Skeletal muscle satellite cell (primary cell): ENCODE data around the gene MUC5AC. TPM values are rescaled to one million over a fixed set of nuclear protein-coding genes. Genes with fewer than 3 reads are reported as not detected.
"Not testable (repeated sequence)": the region's sequence is repeated elsewhere in the genome, so short reads cannot be mapped to it uniquely, and the experiment has no call there.

Experiments used
- H3K27me3 ChIP-seq: 2 replicates; pipeline ENCODE4 v1.7.0; 2013; ENCODE audit warnings: low read length; ENCODE audit not compliant: control insufficient read depth, insufficient read depth
- H3K36me3 ChIP-seq: 2 replicates; pipeline ENCODE4 v1.7.0; 2013; ENCODE audit warnings: mild to moderate bottlenecking, control low read depth, low read length; ENCODE audit not compliant: insufficient read depth
- H3K4me1 ChIP-seq: 2 replicates; pipeline ENCODE4 v1.7.0; 2013; ENCODE audit warnings: low read length; ENCODE audit not compliant: control insufficient read depth, insufficient read depth
- H3K4me2 ChIP-seq: 2 replicates; pipeline ENCODE4 v1.7.0; 2013; ENCODE audit warnings: mild to moderate bottlenecking, low read length
- H3K4me3 ChIP-seq: 2 replicates; pipeline ENCODE4 v1.7.0; 2013; ENCODE audit warnings: low read length
- H3K9ac ChIP-seq: 2 replicates; pipeline ENCODE4 v1.7.0; 2013; ENCODE audit warnings: mild to moderate bottlenecking, low read depth, low read length, moderate library complexity
- H3K9me3 ChIP-seq: replicated peaks from 2 replicates; pipeline ENCODE4 v1.7.0; 2013; ENCODE audit warnings: mild to moderate bottlenecking, control low read depth, low read length
- total RNA-seq: library from RNA; depleted of rRNA; stranded (reverse); fragments of >200 nt; gene quantifications from 2 replicates; pipeline ENCODE4 v1.2.3, GENCODE V29; 2012; rRNA removed

The MUC5AC gene, protein sequence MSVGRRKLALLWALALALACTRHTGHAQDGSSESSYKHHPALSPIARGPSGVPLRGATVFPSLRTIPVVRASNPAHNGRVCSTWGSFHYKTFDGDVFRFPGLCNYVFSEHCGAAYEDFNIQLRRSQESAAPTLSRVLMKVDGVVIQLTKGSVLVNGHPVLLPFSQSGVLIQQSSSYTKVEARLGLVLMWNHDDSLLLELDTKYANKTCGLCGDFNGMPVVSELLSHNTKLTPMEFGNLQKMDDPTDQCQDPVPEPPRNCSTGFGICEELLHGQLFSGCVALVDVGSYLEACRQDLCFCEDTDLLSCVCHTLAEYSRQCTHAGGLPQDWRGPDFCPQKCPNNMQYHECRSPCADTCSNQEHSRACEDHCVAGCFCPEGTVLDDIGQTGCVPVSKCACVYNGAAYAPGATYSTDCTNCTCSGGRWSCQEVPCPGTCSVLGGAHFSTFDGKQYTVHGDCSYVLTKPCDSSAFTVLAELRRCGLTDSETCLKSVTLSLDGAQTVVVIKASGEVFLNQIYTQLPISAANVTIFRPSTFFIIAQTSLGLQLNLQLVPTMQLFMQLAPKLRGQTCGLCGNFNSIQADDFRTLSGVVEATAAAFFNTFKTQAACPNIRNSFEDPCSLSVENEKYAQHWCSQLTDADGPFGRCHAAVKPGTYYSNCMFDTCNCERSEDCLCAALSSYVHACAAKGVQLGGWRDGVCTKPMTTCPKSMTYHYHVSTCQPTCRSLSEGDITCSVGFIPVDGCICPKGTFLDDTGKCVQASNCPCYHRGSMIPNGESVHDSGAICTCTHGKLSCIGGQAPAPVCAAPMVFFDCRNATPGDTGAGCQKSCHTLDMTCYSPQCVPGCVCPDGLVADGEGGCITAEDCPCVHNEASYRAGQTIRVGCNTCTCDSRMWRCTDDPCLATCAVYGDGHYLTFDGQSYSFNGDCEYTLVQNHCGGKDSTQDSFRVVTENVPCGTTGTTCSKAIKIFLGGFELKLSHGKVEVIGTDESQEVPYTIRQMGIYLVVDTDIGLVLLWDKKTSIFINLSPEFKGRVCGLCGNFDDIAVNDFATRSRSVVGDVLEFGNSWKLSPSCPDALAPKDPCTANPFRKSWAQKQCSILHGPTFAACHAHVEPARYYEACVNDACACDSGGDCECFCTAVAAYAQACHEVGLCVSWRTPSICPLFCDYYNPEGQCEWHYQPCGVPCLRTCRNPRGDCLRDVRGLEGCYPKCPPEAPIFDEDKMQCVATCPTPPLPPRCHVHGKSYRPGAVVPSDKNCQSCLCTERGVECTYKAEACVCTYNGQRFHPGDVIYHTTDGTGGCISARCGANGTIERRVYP (N-terminal part only)
- total RNA-seq = not detected in 2 replicates

DNA sequence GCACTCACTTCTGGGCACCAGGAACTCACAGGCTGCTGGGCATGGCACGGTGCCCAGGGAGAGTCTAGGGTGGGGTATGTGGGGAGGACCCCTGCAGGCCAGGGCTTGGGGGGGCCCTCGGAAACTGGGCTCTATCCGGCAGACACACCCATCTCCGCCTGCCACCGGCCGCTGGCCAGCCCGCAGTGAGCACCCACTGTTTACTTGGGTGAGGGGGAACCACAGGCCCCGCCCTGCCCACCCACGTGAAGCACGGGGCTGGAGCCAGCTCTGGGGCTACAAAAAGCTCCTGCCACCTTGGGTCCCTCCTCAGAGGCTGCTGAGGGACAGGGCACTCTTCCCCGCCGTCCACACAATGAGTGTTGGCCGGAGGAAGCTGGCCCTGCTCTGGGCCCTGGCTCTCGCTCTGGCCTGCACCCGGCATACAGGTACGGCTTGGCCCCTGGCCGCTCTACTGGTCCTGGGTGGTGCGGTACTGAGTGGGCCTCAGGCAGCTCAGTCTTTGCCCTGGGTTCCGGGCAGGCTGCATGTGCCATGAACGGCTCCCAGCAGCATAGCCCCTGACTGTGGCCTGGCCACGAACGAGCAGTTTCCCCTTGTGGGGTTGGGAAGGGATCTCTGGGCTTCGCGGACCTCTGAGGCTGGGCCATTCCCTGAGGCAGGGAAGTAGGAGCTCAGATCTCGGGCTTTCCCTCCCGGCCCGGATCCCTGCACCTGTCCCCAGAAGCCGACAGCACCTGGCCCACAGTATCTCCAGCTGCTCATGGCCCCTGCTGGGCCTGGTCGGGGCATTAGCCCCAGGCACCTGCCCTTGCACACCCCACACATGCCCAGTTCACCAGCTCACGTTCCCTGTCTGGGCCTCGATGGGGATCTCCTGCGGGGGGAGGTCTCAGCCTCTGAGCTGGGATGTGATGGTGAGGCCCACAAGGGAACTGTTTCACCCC lies at the start of gene MUC5AC:
MUC5AC (plus strand) TSS at position 309 of the 947 bp plus-strand sequence; CDS start at position 356, 47 bp downstream.
- peaks cover 15% of the 10 kb centered on the region for H3K4me1 ChIP-seq
- no peak within 1 kb of the TSS for H3K4me2 ChIP-seq
- H3K27me3 ChIP-seq = peaks cover 13% of the 10 kb centered on the region
- H3K4me3 ChIP-seq = no peak within 1 kb of the TSS
- no peaks in the 10 kb centered on the region for H3K9me3 ChIP-seq
- no peak within 1 kb of the TSS for H3K9ac ChIP-seq
- no peaks in the 10 kb centered on the region for H3K36me3 ChIP-seq

DNA sequence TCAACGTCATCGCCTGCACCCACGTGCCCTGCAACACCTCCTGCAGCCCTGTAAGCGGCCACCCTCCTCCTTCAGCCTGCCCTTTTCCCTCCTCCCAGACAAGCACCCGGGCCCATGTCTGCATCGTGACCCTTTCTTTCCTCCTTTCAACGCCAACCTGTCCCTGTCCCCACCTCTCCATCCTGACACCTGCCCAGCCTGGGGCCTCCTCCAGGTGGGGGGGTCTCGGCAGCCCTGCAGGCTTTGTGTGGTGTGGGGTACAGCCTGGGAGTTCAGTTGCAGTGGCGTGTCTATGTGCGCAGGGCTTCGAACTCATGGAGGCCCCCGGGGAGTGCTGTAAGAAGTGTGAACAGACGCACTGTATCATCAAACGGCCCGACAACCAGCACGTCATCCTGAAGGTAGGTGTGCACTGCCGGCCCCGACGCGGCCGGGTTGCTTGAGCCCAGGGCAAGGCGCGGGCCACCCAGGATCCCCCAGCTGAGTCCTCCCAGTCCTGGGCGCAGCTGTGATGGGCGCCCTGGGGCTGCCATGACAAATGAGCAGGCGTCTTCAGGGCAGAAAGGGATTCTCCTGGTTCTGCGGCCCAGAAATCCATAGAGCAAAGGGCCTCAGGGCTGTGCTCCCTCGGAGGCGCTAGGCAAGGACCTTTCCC lies 49.4 kb upstream of the MUC5AC start:
- Histone ChIP-seq H3K4me3 (no peak overlapping the region), H3K9me3 (no peaks in the 10 kb centered on the region), H3K4me2 (no peak overlapping the region), H3K9ac (no peak overlapping the region), H3K4me1 (no peaks in the 10 kb centered on the region), H3K36me3 (no peaks in the 10 kb centered on the region), H3K27me3 (peaks cover 8% of the 10 kb centered on the region)

DNA sequence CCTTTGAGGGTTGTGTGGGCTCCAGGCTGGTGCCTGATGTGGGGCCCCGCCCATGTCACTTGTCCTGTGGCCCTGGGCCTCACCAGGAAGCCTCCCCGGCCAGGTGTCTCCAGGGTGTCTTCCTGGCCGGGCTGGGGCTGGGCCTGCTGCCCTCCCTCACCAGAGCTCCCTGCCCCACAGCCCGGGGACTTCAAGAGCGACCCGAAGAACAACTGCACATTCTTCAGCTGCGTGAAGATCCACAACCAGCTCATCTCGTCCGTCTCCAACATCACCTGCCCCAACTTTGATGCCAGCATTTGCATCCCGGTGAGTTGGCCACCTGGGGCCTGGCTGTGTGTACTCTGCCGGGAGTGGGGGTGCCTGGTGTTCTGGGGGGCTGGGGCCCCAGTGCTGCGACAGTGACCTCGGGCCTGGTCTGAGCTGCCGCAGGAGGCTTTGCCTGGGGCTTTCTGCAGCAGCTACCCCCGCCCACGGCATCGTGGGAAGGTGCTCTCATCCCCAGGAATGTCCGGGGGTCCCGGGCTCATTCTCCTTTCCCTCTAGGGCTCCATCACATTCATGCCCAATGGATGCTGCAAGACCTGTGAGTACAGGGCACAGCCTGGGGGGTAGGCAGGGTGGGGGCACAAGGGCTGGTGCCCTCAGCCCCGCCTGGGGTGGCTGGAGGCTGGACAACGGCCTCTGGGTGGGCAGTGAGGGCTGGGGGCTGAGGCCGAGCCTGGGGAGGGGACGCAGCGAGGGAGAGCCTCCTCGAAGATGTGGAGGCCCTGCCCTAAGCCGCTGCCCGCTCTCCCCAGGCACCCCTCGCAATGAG lies 48.4 kb upstream of the MUC5AC start:
- Histone ChIP-seq H3K9me3 (no peaks in the 10 kb centered on the region), H3K4me3 (no peak overlapping the region), H3K27me3 (peaks cover 8% of the 10 kb centered on the region), H3K4me1 (no peaks in the 10 kb centered on the region), H3K4me2 (no peak overlapping the region), H3K36me3 (no peaks in the 10 kb centered on the region), H3K9ac (no peak overlapping the region)

DNA sequence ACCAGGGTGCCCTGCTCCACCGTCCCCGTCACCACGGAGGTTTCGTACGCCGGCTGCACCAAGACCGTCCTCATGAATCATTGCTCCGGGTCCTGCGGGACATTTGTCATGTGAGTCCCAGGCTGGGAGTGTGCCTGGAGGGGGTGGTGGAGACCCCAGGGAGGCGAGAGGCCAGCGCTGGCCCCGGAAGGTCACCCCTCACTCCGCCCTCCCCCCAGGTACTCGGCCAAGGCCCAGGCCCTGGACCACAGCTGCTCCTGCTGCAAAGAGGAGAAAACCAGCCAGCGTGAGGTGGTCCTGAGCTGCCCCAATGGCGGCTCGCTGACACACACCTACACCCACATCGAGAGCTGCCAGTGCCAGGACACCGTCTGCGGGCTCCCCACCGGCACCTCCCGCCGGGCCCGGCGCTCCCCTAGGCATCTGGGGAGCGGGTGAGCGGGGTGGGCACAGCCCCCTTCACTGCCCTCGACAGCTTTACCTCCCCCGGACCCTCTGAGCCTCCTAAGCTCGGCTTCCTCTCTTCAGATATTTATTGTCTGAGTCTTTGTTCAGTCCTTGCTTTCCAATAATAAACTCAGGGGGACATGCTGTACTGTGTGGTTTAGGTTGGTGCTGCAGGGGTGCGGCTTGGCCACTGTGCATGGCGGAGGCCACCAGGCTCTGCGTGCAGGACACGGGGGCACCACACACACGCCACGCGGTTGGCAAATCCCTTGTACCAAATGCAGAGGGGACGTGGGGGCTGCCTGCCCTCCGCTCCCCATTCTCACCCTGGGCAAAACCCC lies 47.6 kb upstream of the MUC5AC start:
- Histone ChIP-seq H3K4me2 (no peak overlapping the region), H3K4me3 (no peak overlapping the region), H3K9me3 (no peaks in the 10 kb centered on the region), H3K4me1 (no peaks in the 10 kb centered on the region), H3K36me3 (no peaks in the 10 kb centered on the region), H3K9ac (no peak overlapping the region), H3K27me3 (peaks cover 12% of the 10 kb centered on the region)

DNA sequence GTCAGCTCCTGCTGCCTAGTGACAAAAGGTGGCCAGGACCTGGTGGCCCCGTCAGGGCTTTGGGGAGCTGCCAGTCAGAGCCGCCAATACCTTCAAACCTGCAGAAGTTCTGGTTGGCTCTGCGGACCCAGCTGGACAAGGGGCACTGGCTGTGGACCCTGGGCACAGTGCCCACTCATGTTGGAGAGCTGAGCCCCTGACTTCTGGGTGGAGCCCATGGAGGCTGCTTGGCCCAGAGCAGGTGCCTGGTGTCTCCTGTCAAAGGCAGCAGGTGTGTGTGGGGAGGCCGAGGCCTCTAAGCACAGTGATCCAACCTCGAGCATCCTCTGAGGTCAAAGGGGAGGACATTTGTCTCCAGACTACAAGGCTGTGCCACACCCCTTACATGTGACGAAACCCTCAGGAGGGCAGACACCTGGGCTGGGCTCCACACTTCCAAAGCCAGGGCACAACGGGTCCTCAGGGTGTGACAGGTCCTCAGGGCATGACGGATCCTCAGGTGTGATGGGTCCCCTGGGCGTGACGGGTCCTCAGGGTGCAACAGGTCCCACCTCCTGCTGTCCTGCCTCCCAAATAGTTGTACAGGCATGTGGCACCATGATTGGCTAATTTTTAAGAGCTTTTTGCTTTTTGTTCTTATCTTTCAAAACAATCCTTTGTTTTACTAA lies 46.1 kb upstream of the MUC5AC start:
- Histone ChIP-seq H3K36me3 (no peaks in the 10 kb centered on the region), H3K27me3 (peaks cover 16% of the 10 kb centered on the region), H3K9me3 (no peaks in the 10 kb centered on the region), H3K9ac (no peak overlapping the region), H3K4me3 (no peak overlapping the region), H3K4me2 (no peak overlapping the region), H3K4me1 (no peaks in the 10 kb centered on the region)

DNA sequence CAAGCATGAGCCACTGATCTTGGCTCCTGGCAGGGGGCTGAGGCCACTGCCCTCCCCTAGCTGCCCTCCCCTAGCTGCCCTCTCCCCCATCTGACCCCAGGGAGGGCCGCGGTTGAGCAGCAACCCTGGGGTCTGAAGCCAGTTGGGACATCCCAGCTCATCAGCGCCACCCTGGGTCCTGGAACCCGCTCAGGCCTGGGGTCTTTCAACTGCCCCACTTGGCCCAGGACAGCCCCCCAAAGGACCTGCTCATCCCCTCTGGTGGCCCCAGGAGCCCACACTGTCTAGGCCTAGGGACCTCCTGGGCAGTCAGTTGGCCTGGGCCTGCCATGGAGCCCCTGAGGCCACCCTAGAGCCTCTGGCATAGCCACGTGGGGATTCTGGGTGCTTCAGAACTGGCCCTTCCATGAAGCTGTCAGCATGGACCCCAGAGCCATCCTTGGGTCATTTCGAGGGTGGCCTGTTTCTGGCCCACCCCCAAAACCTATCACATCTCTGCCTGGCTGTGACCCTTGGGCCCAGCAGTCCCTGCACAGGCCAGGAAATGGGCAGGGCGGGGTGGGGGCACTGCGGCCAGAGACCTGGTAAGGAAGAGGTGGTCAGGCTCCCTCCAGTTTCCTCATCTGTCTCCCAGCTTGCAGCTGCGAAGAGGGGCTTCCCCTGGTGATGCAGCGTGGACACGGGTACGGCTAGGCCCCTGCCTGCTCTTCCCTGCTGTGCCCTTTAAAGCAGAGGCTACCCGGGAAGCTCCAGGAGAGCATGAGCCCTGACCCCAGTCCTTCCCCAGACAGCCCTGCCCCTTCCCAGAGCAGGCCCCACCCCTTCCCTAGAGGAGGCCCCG lies 45.2 kb upstream of the MUC5AC start:
- H3K4me3 ChIP-seq = no peak overlapping the region
- H3K9me3 ChIP-seq = no peaks in the 10 kb centered on the region
- no peaks in the 10 kb centered on the region for H3K4me1 ChIP-seq
- H3K36me3 ChIP-seq = no peaks in the 10 kb centered on the region
- H3K27me3 ChIP-seq = peaks cover 23% of the 10 kb centered on the region
- H3K9ac ChIP-seq = no peak overlapping the region
- no peak overlapping the region for H3K4me2 ChIP-seq

DNA sequence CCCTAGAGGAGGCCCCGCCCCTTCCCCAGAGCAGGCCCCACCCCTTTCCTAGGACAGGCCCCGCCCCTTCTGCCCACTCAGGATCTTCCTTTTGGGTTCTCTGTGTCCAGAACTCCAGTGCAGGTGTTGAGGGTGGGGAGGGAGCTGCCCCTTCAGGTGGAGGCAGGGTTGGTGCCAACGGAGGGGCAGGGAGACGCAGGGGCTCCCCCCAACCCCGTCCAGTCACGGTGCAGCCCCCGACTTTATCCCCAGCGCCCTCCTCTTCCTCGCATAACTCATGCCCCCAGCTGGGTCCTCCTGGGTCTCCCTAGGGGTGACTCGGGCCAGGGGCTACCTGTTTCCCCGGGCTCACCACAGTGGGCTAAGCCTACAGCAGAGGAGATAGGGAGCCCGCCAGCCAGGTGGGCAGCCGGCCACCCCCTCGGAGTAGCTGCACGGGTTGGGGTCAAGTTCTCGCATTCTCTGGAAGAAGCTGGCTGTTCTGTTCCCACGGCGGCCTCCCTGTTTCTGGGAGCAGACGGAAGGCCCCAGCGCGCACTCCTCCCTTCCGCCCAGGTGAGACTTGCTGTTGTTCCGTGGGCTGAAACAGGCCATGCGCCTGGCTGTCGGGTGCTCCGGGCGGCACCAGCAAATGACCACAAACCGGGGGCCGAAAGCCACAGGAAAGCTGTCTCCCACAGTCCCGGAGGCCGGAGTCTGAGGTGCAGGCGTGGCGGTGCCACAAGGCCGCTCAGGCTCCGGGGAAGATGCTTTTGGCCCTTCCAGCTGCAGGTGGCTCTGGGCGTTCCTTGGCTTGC lies 44.1 kb upstream of the MUC5AC start:
- H3K9me3 ChIP-seq = no peaks in the 10 kb centered on the region
- H3K4me1 ChIP-seq = no peaks in the 10 kb centered on the region
- H3K4me2 ChIP-seq = no peak overlapping the region
- no peaks in the 10 kb centered on the region for H3K36me3 ChIP-seq
- H3K9ac ChIP-seq = no peak overlapping the region
- no peak overlapping the region for H3K4me3 ChIP-seq
- H3K27me3 ChIP-seq = peaks cover 23% of the 10 kb centered on the region

DNA sequence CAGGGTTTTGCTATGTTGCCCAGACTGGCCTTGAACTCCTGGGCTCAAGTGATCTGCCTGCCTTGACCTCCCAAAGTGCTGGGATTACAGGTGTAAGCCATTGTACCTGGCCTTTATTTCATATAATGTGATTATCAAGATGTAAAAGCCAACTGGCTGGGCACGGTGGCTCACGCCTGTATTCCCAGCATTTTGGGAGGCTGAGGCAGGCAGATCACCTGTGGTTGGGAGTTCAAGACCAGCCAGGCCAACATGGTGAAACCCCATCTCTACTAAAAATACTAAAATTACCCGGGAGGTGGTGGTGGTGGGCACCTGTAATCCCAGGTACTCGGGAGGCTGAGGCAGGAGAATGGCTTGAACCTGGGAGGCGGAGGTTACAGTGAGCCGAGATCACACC lies 42.5 kb upstream of the MUC5AC start:
- H3K4me3 ChIP-seq, H3K36me3 ChIP-seq, H3K9me3 ChIP-seq, H3K4me1 ChIP-seq, H3K9ac ChIP-seq, H3K4me2 ChIP-seq: not testable (repeated sequence)
- H3K27me3 ChIP-seq = peaks cover 19% of the 10 kb centered on the region
